GM06990 (cell line): Measurements from ENCODE around the gene S100A3.
"Not testable (repeated sequence)": the region's sequence is repeated elsewhere in the genome, so short reads cannot be mapped to it uniquely, and the experiment has no call there.

ENCODE experiments used
- DNase-seq: peaks from one replicate; pipeline ENCODE4 v3.0.0-alpha.2; 2011; ENCODE audit not compliant: insufficient read length; ENCODE audit errors: extremely low read depth
- H3K27me3 ChIP-seq: replicated peaks from 2 replicates; pipeline ENCODE4 v1.6.0; 2011; ENCODE audit warnings: low read length; ENCODE audit not compliant: control insufficient read depth, insufficient read depth
- H3K36me3 ChIP-seq: 2 replicates; pipeline ENCODE4 v1.5.1; 2011; ENCODE audit warnings: low read length; ENCODE audit not compliant: control insufficient read depth, insufficient read depth
- H3K4me3 ChIP-seq: replicated peaks from 2 replicates; pipeline ENCODE4 v1.5.1; 2011; ENCODE audit warnings: low read depth, mild to moderate bottlenecking, control low read depth, low read length
- CTCF ChIP-seq: IDR thresholded peaks from 2 replicates; pipeline ENCODE4 v1.5.1; 2011; ENCODE audit warnings: low read length, control low read depth, mild to moderate bottlenecking, inconsistent platforms; ENCODE audit not compliant: insufficient read depth, poor library complexity, severe bottlenecking

S100A3 gene

GRCh38 chr1:153525088-153525728 lies 23.9 kb downstream of the S100A3 start:
- DNase-seq: no peak
- Histone ChIP-seq H3K36me3 (no peaks in the 10 kb centered on the region), H3K4me3 (no peak overlapping the region), H3K27me3 (no peaks in the 10 kb centered on the region)
- TF ChIP-seq CTCF: no peak

GRCh38 chr1:153522353-153523048 lies 26.6 kb downstream of the S100A3 start:
- H3K4me3 ChIP-seq, H3K36me3 ChIP-seq, DNase-seq, H3K27me3 ChIP-seq: not testable (repeated sequence)

- not testable (repeated sequence) for H3K36me3 ChIP-seq, H3K4me3 ChIP-seq, DNase-seq, H3K27me3 ChIP-seq
Measured at GRCh38 chr1:153521808-153522207, 27.2 kb downstream of the S100A3 start.

- H3K27me3 ChIP-seq: no peaks in the 10 kb centered on the region; the same call in 1 of the 2 replicates
- no peak for TF ChIP-seq CTCF
Measured at GRCh38 chr1:153520818-153521476, 28.1 kb downstream of the S100A3 start.

GRCh38 chr1:153520137-153520691 lies 28.8 kb downstream of the S100A3 start:
- not testable (repeated sequence) for DNase-seq, H3K27me3 ChIP-seq, H3K36me3 ChIP-seq

More at GRCh38 chr1:153520818-153521476, 28.1 kb downstream of the S100A3 start:
- no peak for DNase-seq
- Histone ChIP-seq H3K36me3 (no peaks in the 10 kb centered on the region), H3K4me3 (no peak overlapping the region)

GRCh38 chr1:153519242-153519641 lies 29.8 kb downstream of the S100A3 start:
- Histone ChIP-seq H3K27me3 (no peaks in the 10 kb centered on the region; the same call in 1 of the 2 replicates), H3K4me3 (no peak overlapping the region), H3K36me3 (no peaks in the 10 kb centered on the region)
- no peak for DNase-seq
- no peak for TF ChIP-seq CTCF

More at GRCh38 chr1:153520137-153520691, 28.8 kb downstream of the S100A3 start:
- H3K4me3 ChIP-seq: not testable (repeated sequence)
